ENCODE data around the gene STX11. TPM values are rescaled to one million over a fixed set of nuclear protein-coding genes. Genes with fewer than 3 reads are reported as not detected.

The STX11 gene
- total and polyA plus RNA-seq, 12 donors = 4.8 to 15.9 (median 8.8) TPM

DNA sequence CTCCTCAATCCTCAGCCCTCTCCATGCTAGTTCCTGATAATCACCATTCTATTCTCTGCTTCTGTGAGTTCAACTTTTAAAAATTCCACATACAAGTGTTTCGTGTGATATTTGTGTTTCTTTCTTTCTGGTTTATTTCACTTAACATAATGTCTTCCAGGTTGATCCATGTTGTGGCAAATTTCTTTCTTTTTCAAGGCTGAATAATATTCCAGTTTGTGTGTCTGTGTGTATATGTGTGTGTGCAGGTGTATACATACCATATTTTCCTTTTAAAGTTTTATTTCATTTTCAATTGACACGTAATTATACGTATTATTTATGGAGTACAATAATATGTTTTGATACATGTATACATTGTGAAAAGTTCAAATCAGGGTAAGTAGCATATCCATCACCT is 35.1 kb upstream of the STX11 start:
- intact Hi-C loops (cut with DNase I) = no loop called here
- no peaks in the 10 kb centered on the region for H3K27me3 ChIP-seq

DNA sequence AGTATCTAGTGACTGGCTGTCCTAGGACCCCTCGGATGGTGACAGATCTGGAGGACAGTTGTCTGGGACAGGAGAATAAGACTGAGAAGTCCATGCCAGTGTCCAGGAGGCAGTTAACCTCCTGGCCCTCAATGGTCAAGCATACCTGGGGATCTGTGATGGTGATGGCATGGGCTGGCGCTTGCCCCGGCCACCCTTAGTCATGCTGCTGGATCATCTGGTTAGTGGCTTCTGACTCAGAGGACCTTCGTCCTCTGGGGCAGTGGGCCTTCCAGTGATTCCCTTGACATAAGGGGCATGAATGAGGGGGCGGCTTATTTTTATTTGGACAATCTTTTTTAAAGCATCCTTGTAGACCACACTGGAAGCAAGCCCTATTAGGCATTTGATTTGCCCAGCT is 30.9 kb upstream of the STX11 start:
- Histone ChIP-seq H3K36me3 (no peaks in the 10 kb centered on the region), H3K4me1 (peaks cover 0 to 11% (median 0%) of the 10 kb centered on the region in 9 donors), H3K9me3 (no peaks in the 10 kb centered on the region), H3K27me3 (no peaks in the 10 kb centered on the region), H3K4me3 (no peak overlapping the region), H3K27ac (no peak overlapping the region)
- intact Hi-C loops (cut with DNase I) = no loop called here
- WGBS, 2 donors = 92 to 95% methylated on average over 5 of the region's 5 CpGs
- ATAC-seq (no peak), DNase-seq (no peak)
- TF ChIP-seq, protein P1, sequence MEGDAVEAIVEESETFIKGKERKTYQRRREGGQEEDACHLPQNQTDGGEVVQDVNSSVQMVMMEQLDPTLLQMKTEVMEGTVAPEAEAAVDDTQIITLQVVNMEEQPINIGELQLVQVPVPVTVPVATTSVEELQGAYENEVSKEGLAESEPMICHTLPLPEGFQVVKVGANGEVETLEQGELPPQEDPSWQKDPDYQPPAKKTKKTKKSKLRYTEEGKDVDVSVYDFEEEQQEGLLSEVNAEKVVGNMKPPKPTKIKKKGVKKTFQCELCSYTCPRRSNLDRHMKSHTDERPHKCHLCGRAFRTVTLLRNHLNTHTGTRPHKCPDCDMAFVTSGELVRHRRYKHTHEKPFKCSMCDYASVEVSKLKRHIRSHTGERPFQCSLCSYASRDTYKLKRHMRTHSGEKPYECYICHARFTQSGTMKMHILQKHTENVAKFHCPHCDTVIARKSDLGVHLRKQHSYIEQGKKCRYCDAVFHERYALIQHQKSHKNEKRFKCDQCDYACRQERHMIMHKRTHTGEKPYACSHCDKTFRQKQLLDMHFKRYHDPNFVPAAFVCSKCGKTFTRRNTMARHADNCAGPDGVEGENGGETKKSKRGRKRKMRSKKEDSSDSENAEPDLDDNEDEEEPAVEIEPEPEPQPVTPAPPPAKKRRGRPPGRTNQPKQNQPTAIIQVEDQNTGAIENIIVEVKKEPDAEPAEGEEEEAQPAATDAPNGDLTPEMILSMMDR (IDR thresholded peaks at IDR 0.05) = no peak

More for the DNA sequence above, 35.1 kb upstream of the STX11 start:
- Histone ChIP-seq H3K4me1 (no peaks in the 10 kb centered on the region), H3K36me3 (no peaks in the 10 kb centered on the region), H3K4me3 (no peak overlapping the region), H3K27ac (no peak overlapping the region), H3K9me3 (no peaks in the 10 kb centered on the region)
- TF ChIP-seq, protein P1 (IDR thresholded peaks at IDR 0.05) = no peak
- WGBS, 2 donors = 95 to 96% methylated on average over 3 of the region's 3 CpGs
- ATAC-seq (no peak), DNase-seq (no peak)

DNA sequence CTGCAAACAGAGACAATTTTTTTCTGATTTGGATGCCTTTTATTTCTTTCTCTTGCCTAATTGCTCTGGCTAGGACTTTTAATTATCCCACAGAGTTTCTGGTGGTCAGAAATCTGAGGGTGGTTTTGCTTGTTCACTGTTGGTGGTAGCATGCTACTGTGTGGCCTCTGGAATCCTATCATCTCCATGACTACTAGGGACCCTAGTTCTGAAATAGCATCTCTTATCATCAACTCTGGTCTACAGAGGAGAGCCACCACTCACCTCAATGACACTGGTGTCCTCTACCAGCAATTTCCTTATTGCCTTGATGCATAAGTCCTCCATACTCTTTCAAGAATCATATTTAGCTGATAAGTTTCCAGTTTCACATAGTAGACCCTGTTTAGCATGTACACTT is 27.5 kb upstream of the STX11 start:
- TF ChIP-seq, protein P1 (IDR thresholded peaks at IDR 0.05) = no peak
- Histone ChIP-seq H3K27ac (no peak overlapping the region), H3K27me3 (no peaks in the 10 kb centered on the region), H3K9me3 (no peaks in the 10 kb centered on the region), H3K4me3 (no peak overlapping the region), H3K36me3 (no peaks in the 10 kb centered on the region), H3K4me1 (peaks cover 0 to 11% (median 0%) of the 10 kb centered on the region in 9 donors)
- no peak for DNase-seq
- no peak for ATAC-seq
- intact Hi-C loops (cut with DNase I) = no loop called here

DNA sequence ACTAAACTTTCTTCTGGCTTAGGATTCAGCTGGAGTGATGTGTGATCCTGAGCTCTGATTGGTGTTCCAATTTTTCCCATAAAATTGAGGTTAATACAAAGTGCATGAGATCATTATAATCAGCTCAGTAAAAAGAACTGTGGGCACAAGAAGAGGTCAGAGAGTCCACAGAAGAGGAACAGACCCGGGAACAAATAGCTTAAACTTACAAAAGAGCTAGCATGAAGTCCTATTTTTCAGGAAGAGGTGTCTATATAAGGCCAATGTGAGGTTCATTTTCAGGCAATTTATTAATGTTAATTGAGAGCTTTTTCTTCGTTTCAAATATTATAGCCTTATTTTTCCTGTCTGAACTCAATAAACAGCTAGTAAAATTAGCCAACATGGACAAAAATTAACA is 26.9 kb upstream of the STX11 start:
- ATAC-seq = no peak
- Histone ChIP-seq H3K4me1 (peaks cover 0 to 11% (median 0%) of the 10 kb centered on the region in 9 donors), H3K27ac (no peak overlapping the region), H3K36me3 (no peaks in the 10 kb centered on the region), H3K9me3 (no peaks in the 10 kb centered on the region), H3K4me3 (no peak overlapping the region), H3K27me3 (peaks cover 0 to 2% (median 0%) of the 10 kb centered on the region in 7 donors)
- 65 to 73% methylated on average over 2 of the region's 2 CpGs for WGBS, 2 donors
- intact Hi-C loops (cut with DNase I) = no loop called here
- TF ChIP-seq, protein P1 (IDR thresholded peaks at IDR 0.05) = no peak
- no peak for DNase-seq
